Stromal cell of bone marrow (primary cell): Measurements from ENCODE around the gene C1QTNF8.

Experiments
- DNase-seq: peaks from one replicate; pipeline ENCODE4 v3.0.0-alpha.2; 2012; ENCODE audit warnings: low read depth

C1QTNF8 gene

DNA sequence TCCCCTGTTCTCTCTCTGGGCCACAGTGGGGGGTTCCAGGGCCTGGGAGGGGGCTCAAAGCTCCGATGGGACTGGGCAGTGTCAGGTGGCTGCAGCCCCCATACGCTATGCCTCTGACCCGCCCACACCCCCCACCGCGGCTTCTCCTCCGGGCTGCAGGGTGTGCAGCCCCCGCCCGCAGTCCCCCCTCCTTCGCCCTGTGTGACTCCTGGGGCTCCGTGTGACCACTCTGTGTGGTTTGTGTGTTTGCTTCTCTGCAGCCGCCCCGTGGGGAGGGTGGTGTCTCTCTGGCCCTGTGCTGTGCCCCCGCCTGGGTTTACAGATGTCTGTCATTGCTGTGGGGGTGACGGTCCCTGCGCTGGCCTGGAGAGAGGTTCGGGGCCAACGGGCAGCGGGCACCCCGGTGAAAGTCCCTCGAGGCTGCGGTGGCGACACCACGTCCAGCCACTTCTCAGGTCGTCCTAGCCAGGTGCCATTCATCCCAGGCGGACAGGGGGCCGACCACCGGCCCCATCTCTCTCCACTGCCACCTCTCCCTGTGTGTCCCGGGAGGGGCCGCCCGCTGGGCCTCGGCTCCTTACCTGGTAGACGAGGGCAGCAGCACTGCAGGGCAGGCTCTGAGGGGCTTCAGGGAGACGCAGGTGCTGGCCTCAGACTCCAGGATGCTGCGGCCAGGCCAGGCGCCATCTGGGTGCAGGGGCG is 18.0 kb downstream of the C1QTNF8 start:
- DNase-seq = no peak

DNA sequence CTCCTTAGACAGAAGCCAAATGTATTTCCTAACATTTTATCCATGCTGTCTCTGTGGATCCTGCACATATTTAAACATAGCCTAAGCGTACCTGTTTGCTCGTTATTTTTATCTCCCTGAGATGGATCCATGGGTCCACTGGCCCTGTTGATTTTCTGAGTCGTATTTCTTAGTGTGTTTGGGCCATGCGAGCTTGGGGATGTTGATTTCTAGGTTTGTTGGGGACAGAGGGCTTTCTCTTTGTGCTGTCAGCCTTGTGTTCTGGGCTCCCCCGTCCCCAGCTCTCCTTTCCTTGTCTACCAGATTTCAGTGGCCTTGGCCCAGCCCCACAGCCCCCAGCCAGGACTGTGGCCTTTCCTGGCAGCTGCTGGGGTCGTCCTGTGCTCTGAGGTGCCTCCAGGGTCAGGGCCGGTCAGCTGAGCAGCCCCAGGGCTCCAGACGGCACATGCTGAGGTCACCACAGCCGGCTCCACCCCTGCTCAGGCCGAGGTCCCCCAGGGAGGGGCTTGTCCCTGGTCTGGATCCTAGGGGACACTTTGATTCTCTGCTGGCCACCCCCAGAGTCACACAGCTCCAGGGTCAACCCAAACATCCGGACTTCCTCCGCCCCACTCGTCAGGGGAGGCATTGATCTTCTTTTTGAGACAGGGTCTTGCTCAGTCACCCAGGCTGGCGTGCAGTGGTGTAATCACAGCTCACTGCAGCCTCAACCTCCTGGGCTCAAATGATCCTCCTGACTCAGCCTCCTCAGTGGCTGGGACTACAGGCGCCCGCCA is 19.1 kb downstream of the C1QTNF8 start:
- no peak for DNase-seq

DNA sequence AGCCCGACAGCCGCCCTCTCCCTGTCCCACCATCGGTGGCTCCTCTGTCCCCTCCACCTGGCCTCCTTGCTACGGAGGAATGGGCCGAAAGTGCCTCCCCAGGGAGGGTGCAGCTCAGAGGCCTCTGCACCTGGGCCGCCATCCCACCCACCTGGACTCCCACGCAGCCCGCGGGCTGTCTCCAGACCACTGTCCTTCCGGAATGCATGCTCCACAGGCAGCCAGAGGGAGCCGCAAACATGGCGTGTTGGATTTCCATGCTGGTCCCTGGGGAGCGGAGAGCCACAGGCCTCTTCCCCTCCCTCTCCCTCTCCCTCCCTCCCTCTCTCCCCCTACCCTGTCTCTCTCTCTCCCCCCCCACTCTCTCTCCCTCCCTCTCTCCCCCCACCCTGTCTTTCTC is 20.5 kb downstream of the C1QTNF8 start:
- no peak for DNase-seq

DNA sequence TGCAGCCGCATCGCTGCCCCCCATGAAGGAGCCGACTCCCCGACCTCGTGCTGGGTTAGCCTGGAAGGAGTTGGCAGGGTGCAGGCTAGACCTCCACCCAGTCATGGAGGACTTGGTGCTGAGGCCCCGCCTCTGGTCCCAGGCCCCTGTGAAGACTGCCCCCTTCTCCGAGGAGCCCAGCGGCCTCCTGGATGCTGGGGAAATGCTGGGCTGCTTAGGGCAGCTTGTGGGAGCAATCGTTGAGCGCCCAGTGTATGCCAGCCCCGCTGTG is 21.7 kb downstream of the C1QTNF8 start:
- no peak for DNase-seq

- DNase-seq = no peak
Observed at GRCh38 chr16:1073566-1074378, 22.3 kb downstream of the C1QTNF8 start.

GRCh38 chr16:1073262-1073558 is 22.8 kb downstream of the C1QTNF8 start:
- no peak for DNase-seq

GRCh38 chr16:1072526-1073261 is 23.4 kb downstream of the C1QTNF8 start, which contains the start of gene SSTR5:
SSTR5 (plus strand) TSS chr16:1072747; CDS start chr16:1078869, 6,122 bp downstream.
- DNase-seq = no peak

- DNase-seq = no peak
Observed at GRCh38 chr16:1071561-1072225, 24.4 kb downstream of the C1QTNF8 start.

DNA sequence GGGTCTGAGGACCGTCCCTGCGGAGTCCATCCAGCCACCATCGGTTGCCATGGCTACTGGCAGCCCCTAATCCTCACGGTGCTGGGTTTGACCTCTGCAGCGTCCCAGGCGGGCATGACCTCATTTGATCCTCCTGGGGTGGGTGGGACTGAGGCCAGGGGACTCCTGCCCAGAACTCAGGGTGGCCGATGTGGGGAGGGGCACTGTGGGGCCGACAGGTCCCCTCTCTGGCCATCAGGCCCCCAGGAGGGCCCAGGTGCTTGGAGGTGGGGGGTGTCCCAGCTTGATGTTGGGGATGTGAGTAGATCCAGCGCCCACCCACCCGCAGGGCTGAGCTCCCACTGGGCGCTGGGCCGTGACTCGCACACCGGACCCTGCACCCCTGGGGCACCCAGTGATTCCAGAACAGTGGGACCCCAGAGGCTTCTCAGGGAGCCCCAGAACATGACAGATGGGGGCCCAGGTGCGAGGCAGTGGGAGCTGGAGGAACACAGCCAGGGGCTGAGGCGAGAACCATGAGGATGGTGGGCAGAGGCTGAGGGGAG is 25.1 kb downstream of the C1QTNF8 start:
- no peak for DNase-seq

- DNase-seq = no peak
Observed at GRCh38 chr16:1070084-1070863, 25.8 kb downstream of the C1QTNF8 start.

GRCh38 chr16:1069154-1069553 is 26.9 kb downstream of the C1QTNF8 start:
- no peak for DNase-seq

DNA sequence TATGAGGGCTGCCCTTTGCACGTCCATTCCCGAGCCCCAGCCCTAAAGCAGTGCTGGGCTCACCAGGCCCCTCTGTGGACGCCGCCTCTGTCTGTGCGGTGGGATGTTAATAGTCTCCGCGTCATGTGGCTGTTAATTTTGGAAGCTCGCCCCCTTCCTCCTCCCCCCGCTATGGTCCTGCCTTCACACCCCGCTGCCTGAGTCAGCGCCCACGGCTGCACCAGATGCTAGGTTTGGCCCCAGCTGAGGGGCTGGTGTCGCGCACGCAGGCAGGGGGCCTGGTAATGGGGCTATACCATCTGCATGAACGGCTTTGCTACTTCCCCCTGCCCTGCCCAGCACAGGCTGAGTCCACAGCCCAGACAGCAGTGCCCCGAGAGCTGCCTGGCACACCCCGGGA is 27.6 kb downstream of the C1QTNF8 start:
- DNase-seq = no peak

- DNase-seq = no peak
Observed at GRCh38 chr16:1067629-1068028, 28.4 kb downstream of the C1QTNF8 start.

GRCh38 chr16:1066584-1067172 is 29.4 kb downstream of the C1QTNF8 start:
- no peak for DNase-seq

GRCh38 chr16:1065469-1066128 is 30.4 kb downstream of the C1QTNF8 start:
- DNase-seq = no peak

DNA sequence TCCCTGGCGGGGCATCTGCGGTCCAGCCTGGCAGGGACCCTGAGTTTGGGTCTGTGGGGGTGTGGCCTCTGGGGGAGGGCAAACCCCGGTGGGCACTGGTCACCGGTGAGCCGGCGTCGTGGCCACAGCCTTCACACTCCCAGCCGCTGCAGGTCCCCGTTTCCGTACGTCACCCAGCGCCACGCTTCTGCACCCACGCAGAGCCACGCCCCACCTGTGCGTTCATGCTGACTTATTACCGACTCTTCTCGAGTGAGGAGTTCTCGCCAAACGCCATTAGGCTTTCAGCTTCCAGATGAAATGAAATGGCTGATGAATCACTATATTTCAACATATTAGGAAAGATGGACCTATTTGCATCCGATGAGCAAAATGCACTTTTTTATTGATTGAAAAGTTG is 32.3 kb downstream of the C1QTNF8 start:
- DNase-seq = no peak

GRCh38 chr16:1062895-1063294 is 33.1 kb downstream of the C1QTNF8 start:
- DNase-seq = no peak

DNA sequence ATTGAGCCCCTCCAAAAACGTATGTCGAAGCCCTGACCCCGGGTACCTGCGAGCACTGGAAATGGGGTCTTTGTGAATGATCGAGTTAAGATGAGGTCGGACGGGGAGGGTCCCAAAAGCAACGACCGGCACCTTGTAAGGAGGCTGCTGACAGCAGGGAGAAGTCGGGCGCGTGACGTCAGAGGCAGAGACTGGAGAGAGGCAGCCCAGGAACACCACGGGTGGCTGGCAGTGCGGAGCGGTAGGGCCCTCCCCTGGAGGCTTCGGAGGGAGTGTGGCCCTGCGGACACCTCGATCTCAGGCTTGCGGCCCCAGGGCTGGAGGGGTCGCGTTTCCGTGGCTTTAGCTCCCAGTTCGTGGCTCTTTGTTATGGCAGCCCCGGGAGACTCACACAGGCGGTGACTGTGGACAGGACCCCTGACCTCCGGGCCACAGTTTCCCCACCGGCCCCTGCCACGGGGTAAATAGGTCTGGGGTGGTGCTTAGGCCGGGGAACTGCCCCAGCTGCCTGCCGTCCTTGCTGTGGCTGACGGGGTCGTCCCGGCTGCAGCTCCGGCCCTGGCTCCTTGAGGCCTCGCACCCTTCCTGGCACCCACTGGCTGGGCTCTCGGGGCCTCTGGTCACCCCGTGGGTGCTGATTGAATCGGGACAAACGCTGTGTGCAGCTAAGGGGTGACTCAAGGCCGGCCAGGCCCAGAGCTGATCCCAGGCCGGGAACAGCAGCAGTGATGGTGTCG is 34.1 kb downstream of the C1QTNF8 start:
- no peak for DNase-seq
